SK-N-MC (cell line): ENCODE data around the gene RIPOR3.

ENCODE experiments used
- EZH2 ChIP-seq: fragments of 200-600 bp; sonication (generic); IDR thresholded peaks from one replicate; pipeline ENCODE4 v1.6.1; 2017; ENCODE audit warnings: antibody characterized with exemption
- POLR2AphosphoS5 ChIP-seq: IDR thresholded peaks from 2 replicates; pipeline ENCODE4 v1.6.1; 2012; ENCODE audit warnings: mild to moderate bottlenecking, low read depth, low read length, borderline replicate concordance

- TF ChIP-seq POLR2AphosphoS5 (no peak), EZH2 (no peak)
Observed at GRCh38 chr20:50545126-50545525, 146.2 kb downstream of the RIPOR3 start.
